ENCODE results near the gene BOD1L2.

- TF ChIP-seq GLIS3 (CRISPR knock-in tag; IDR thresholded peaks at IDR 0.05), result no peak
- TF ChIP-seq PPARA (CRISPR knock-in tag; IDR thresholded peaks at IDR 0.05; ENCODE audit: borderline replicate concordance), result no peak
- TF ChIP-seq ZFP3 (CRISPR knock-in tag; IDR thresholded peaks at IDR 0.05), result no peak
- no peak for TF ChIP-seq OSR1 (CRISPR knock-in tag; IDR thresholded peaks at IDR 0.05)
- no peak for TF ChIP-seq ZFP30 (CRISPR knock-in tag; IDR thresholded peaks at IDR 0.05)
- TF ChIP-seq CREB5 (CRISPR knock-in tag; IDR thresholded peaks at IDR 0.05; ENCODE audit: low read depth), result no peak
- TF ChIP-seq BACH2 (CRISPR knock-in tag; IDR thresholded peaks at IDR 0.05; ENCODE audit: borderline replicate concordance), result no peak
- TF ChIP-seq ESRRG (CRISPR knock-in tag; IDR thresholded peaks at IDR 0.05), result no peak
These were observed 39.6 kb upstream of the BOD1L2 start for GRCh38 chr18:57107140-57107832.
